ENCODE data around the gene MAPK7.
A peak's percentile ranks its signal among the peaks of the same experiment; 100 is the strongest.

Gene MAPK7

GRCh38 chr17:19376811-19377210, 1.5 kb upstream of the MAPK7 start:
- Mint-ChIP-seq H3K27me3 (ENCODE audit: low read depth) (no peaks in the 10 kb centered on the region), H3K9me3 (no peaks in the 10 kb centered on the region), H3K4me1 (peaks cover 32% of the 10 kb centered on the region), H3K27ac (peak overlapping the region; percentile 91 to 99 (median 97)), H3K36me3 (ENCODE audit: low read depth) (peaks cover 25% of the 10 kb centered on the region), H3K4me3 (peak overlapping the region; percentile 90 to 92 (median 91))
- TF ChIP-seq CTCF (IDR thresholded peaks at IDR 0.05; ENCODE audit: unreplicated experiment in 3 of 3): no peak

- no peak for TF ChIP-seq CTCF (IDR thresholded peaks at IDR 0.05; ENCODE audit: unreplicated experiment in 3 of 3)
- Mint-ChIP-seq H3K27me3 (ENCODE audit: low read depth) (no peaks in the 10 kb centered on the region), H3K4me3 (peak overlapping the region; percentile 90 to 92 (median 91)), H3K27ac (peak overlapping the region; percentile 91 to 99 (median 97)), H3K36me3 (ENCODE audit: low read depth) (peaks cover 28% of the 10 kb centered on the region), H3K9me3 (no peaks in the 10 kb centered on the region), H3K4me1 (peaks cover 32% of the 10 kb centered on the region)
Observed at GRCh38 chr17:19377602-19378415, 489 bp upstream of the MAPK7 start.

- Mint-ChIP-seq H3K27ac (peak overlapping the region; percentile 85 to 97 (median 91)), H3K4me1 (peaks cover 48% of the 10 kb centered on the region), H3K27me3 (ENCODE audit: low read depth) (no peaks in the 10 kb centered on the region), H3K36me3 (ENCODE audit: low read depth) (peaks cover 41% of the 10 kb centered on the region), H3K4me3 (peak overlapping the region; percentile 90 to 92 (median 91)), H3K9me3 (no peaks in the 10 kb centered on the region)
- no peak for TF ChIP-seq CTCF (IDR thresholded peaks at IDR 0.05; ENCODE audit: unreplicated experiment in 3 of 3)
Observed at GRCh38 chr17:19379361-19380065, 1.2 kb downstream of the MAPK7 start.

GRCh38 chr17:19380481-19381301, 2.4 kb downstream of the MAPK7 start:
- no peaks in the 10 kb centered on the region for H3K27me3 Mint-ChIP-seq (ENCODE audit: low read depth)
- H3K27ac Mint-ChIP-seq: peak overlapping the region in 1 of 3 experiments; percentile 48
- peaks cover 58% of the 10 kb centered on the region for H3K4me1 Mint-ChIP-seq
- peaks cover 50% of the 10 kb centered on the region for H3K36me3 Mint-ChIP-seq (ENCODE audit: low read depth)
- peak overlapping the region; percentile 75 to 92 (median 90) for H3K4me3 Mint-ChIP-seq
- H3K9me3 Mint-ChIP-seq: no peaks in the 10 kb centered on the region
- no peak for TF ChIP-seq CTCF (IDR thresholded peaks at IDR 0.05; ENCODE audit: unreplicated experiment in 3 of 3)

GRCh38 chr17:19381361-19381740, 3.1 kb downstream of the MAPK7 start:
- Mint-ChIP-seq H3K36me3 (ENCODE audit: low read depth) (peaks cover 50% of the 10 kb centered on the region), H3K27ac (peak overlapping the region in 1 of 3 experiments; percentile 48), H3K4me3 (peak overlapping the region in 2 of 3 experiments; percentile 66 to 92), H3K4me1 (peaks cover 56% of the 10 kb centered on the region), H3K9me3 (no peaks in the 10 kb centered on the region), H3K27me3 (ENCODE audit: low read depth) (no peaks in the 10 kb centered on the region)
- TF ChIP-seq CTCF (IDR thresholded peaks at IDR 0.05; ENCODE audit: unreplicated experiment in 3 of 3): no peak
